H9 (cell line): ENCODE measurements around the gene POLG2. TPM values are rescaled to one million over a fixed set of nuclear protein-coding genes. Genes with fewer than 3 reads are reported as not detected.

Experiments
- DNase-seq: peaks from one replicate; pipeline ENCODE4 v3.0.0-alpha.2; 2017
- H2AFZ ChIP-seq: one replicate; pipeline ENCODE4 v1.6.1; 2013; ENCODE audit warnings: mild to moderate bottlenecking, low read length, control low read depth, moderate library complexity
- H2AK5ac ChIP-seq: 2 replicates; pipeline ENCODE4 v1.6.1; 2013; ENCODE audit warnings: low read length, control low read depth, mixed read lengths; ENCODE audit not compliant: insufficient read length
- H2BK120ac ChIP-seq: one replicate; pipeline ENCODE4 v1.6.1; 2013; ENCODE audit warnings: low read depth, mild to moderate bottlenecking, low read length, control low read depth, inconsistent platforms; ENCODE audit not compliant: poor library complexity, severe bottlenecking
- H2BK12ac ChIP-seq: 2 replicates; pipeline ENCODE4 v1.6.1; 2013; ENCODE audit warnings: low read length, control low read depth, mixed read lengths, low read depth; ENCODE audit not compliant: insufficient read length
- H2BK15ac ChIP-seq: 2 replicates; pipeline ENCODE4 v1.6.1; 2013; ENCODE audit warnings: low read depth, low read length, control low read depth
- H2BK20ac ChIP-seq: one replicate; pipeline ENCODE4 v1.6.1; 2013; ENCODE audit warnings: low read depth, mild to moderate bottlenecking, low read length, control low read depth, inconsistent platforms; ENCODE audit not compliant: poor library complexity, severe bottlenecking
- H2BK5ac ChIP-seq: 2 replicates; pipeline ENCODE4 v1.6.1; 2013; ENCODE audit warnings: low read length, control low read depth, mixed read lengths; ENCODE audit not compliant: insufficient read length
- H3K14ac ChIP-seq: 2 replicates; pipeline ENCODE4 v1.6.1; 2013; ENCODE audit warnings: low read length, control low read depth; ENCODE audit not compliant: insufficient read depth
- H3K18ac ChIP-seq: 2 replicates; pipeline ENCODE4 v1.6.1; 2013; ENCODE audit warnings: low read depth, mild to moderate bottlenecking, mixed read lengths, low read length, control low read depth; ENCODE audit not compliant: insufficient read length
- H3K23ac ChIP-seq: 2 replicates; pipeline ENCODE4 v1.6.1; 2013; ENCODE audit warnings: low read length, control low read depth, mixed read lengths, low read depth; ENCODE audit not compliant: insufficient read length
- H3K23me2 ChIP-seq: 2 replicates; pipeline ENCODE4 v1.6.1; 2013; ENCODE audit warnings: low read depth, mild to moderate bottlenecking, mixed read lengths, low read length, control low read depth; ENCODE audit not compliant: insufficient read length, poor library complexity, severe bottlenecking
- H3K27ac ChIP-seq: 2 replicates; pipeline ENCODE4 v1.5.1; 2013; ENCODE audit warnings: low read length, control low read depth, mixed read lengths, low read depth; ENCODE audit not compliant: insufficient read length
- H3K27me3 ChIP-seq: 2 replicates; pipeline ENCODE4 v1.6.1; 2013; ENCODE audit warnings: low read length, control low read depth, inconsistent platforms; ENCODE audit not compliant: insufficient read depth
- H3K4ac ChIP-seq: 2 replicates; pipeline ENCODE4 v1.6.1; 2013; ENCODE audit warnings: low read depth, mild to moderate bottlenecking, control low read depth, inconsistent platforms, low read length, moderate library complexity
- H3K4me1 ChIP-seq: 2 replicates; pipeline ENCODE4 v1.6.1; 2013; ENCODE audit warnings: low read length, control low read depth, inconsistent platforms; ENCODE audit not compliant: insufficient read depth
- H3K4me2 ChIP-seq: 2 replicates; pipeline ENCODE4 v1.6.1; 2013; ENCODE audit warnings: low read length, control low read depth, mixed read lengths; ENCODE audit not compliant: insufficient read length, insufficient read depth
- H3K56ac ChIP-seq: 2 replicates; pipeline ENCODE4 v1.6.1; 2013; ENCODE audit warnings: low read depth, mild to moderate bottlenecking, mixed read lengths, low read length, control low read depth; ENCODE audit not compliant: insufficient read length
- H3K79me1 ChIP-seq: 2 replicates; pipeline ENCODE4 v1.6.1; 2013; ENCODE audit warnings: low read depth, mild to moderate bottlenecking, moderate library complexity, low read length, control low read depth, inconsistent platforms; ENCODE audit not compliant: insufficient read depth, poor library complexity, severe bottlenecking
- H3K79me2 ChIP-seq: 2 replicates; pipeline ENCODE4 v1.6.1; 2013; ENCODE audit warnings: low read length, control low read depth, inconsistent platforms; ENCODE audit not compliant: insufficient read depth
- H3K9ac ChIP-seq: 2 replicates; pipeline ENCODE4 v1.6.1; 2013; ENCODE audit warnings: low read length, control low read depth, mixed read lengths; ENCODE audit not compliant: insufficient read length; ENCODE audit errors: extremely low read depth
- H3K9me3 ChIP-seq: one replicate; pipeline ENCODE4 v1.6.1; 2013; ENCODE audit warnings: low read depth, low read length, inconsistent platforms; ENCODE audit not compliant: control insufficient read depth
- H3T11ph ChIP-seq: one replicate; pipeline ENCODE4 v1.6.1; 2013; ENCODE audit warnings: mild to moderate bottlenecking, low read length, control low read depth, inconsistent platforms
- H4K20me1 ChIP-seq: one replicate; pipeline ENCODE4 v1.6.1; 2013; ENCODE audit not compliant: control insufficient read depth, insufficient read length, insufficient read depth
- H4K5ac ChIP-seq: 2 replicates; pipeline ENCODE4 v1.6.1; 2013; ENCODE audit warnings: low read depth, mild to moderate bottlenecking, mixed read lengths, low read length, control low read depth; ENCODE audit not compliant: insufficient read length
- H4K8ac ChIP-seq: replicated peaks from 2 replicates; pipeline ENCODE4 v1.6.1; 2013; ENCODE audit warnings: low read length, control low read depth, mixed read lengths, low read depth; ENCODE audit not compliant: insufficient read length
- H4K91ac ChIP-seq: 2 replicates; pipeline ENCODE4 v1.6.1; 2013; ENCODE audit warnings: low read depth, mild to moderate bottlenecking, moderate library complexity, mixed read lengths, low read length, control low read depth; ENCODE audit not compliant: insufficient read length
- H3K27ac Mint-ChIP-seq, 3 experiments: 2 replicates in 2 of 3; 3 replicates in 1 of 3; pipeline ENCODE4 v1.8.0; 2020 to 2021; ENCODE audit warnings: mixed read lengths in 3 of 3, mild to moderate bottlenecking in 1 of 3, moderate library complexity in 1 of 3
- H3K27me3 Mint-ChIP-seq: 2 replicates; pipeline ENCODE4 v1.8.0; 2021; ENCODE audit warnings: low read depth, mild to moderate bottlenecking, moderate library complexity, mixed read lengths
- H3K36me3 Mint-ChIP-seq, 3 experiments: 2 replicates in 2 of 3; 3 replicates in 1 of 3; pipeline ENCODE4 v1.8.0; 2020 to 2021; ENCODE audit warnings: low read depth in 3 of 3, mixed read lengths in 3 of 3; ENCODE audit not compliant: insufficient read depth in 1 of 3
- H3K4me1 Mint-ChIP-seq, 2 experiments: 2 replicates each; pipeline ENCODE4 v1.8.0; 2020; ENCODE audit warnings: mixed read lengths in 2 of 2
- H3K4me3 Mint-ChIP-seq, 2 experiments: 2 replicates in 1 of 2; 3 replicates in 1 of 2; pipeline ENCODE4 v1.8.0; 2020 to 2021; ENCODE audit warnings: mild to moderate bottlenecking in 2 of 2, mixed read lengths in 2 of 2, moderate library complexity in 1 of 2
- H3K9me3 Mint-ChIP-seq, 2 experiments: 2 replicates in 1 of 2; 3 replicates in 1 of 2; pipeline ENCODE4 v1.8.0; 2020; ENCODE audit warnings: mild to moderate bottlenecking in 2 of 2, mixed read lengths in 2 of 2, moderate library complexity in 1 of 2
- CTCF ChIP-seq: fragments of 200-600 bp; sonication (generic); conservative IDR thresholded peaks from 3 replicates; pipeline ENCODE4 v1.8.0; 2021; ENCODE audit warnings: antibody characterized with exemption, mild to moderate bottlenecking
- WGBS: extraction: QIAGEN DNeasy Blood & Tissue Kit; methylation state at CpG from one replicate; pipeline ENCODE4 v1.1.7; 2013; ENCODE audit warnings: missing lambda C conversion rate, low lambda C conversion rate, mixed read lengths; ENCODE audit not compliant: insufficient read length; ENCODE audit errors: extremely low coverage; 5-methylcytosine and 5-hydroxymethylcytosine counted together
- total RNA-seq: library from RNA; stranded (reverse); gene quantifications from 2 replicates; pipeline ENCODE4 v1.2.1, GENCODE V29; 2021

The POLG2 gene
- total RNA-seq, 1 experiment from 2014 or later: 35.5 TPM

GRCh38 chr17:64537488-64537887, 40.6 kb upstream of the POLG2 start:
- H3K36me3 Mint-ChIP-seq: peaks cover 15 to 70% (median 45%) of the 10 kb centered on the region in 3 experiments
- H2BK20ac ChIP-seq: no peak overlapping the region
- no peak overlapping the region for H3K4ac ChIP-seq
- H3K27ac Mint-ChIP-seq: peak overlapping the region in 1 of 3 experiments; percentile 10; a peak in 2 of 7 replicates
- no peak overlapping the region for H2BK120ac ChIP-seq
- H3K4me3 Mint-ChIP-seq: no peak overlapping the region
- H3K79me1 ChIP-seq: no peaks in the 10 kb centered on the region
- H2BK15ac ChIP-seq: no peak overlapping the region
- H4K20me1 ChIP-seq: no peaks in the 10 kb centered on the region
- no peak overlapping the region for H4K91ac ChIP-seq
- H3K4me1 ChIP-seq: no peaks in the 10 kb centered on the region
- H3K23me2 ChIP-seq: no peaks in the 10 kb centered on the region
- H3K9ac ChIP-seq: no peak overlapping the region
- H3K27me3 ChIP-seq: no peaks in the 10 kb centered on the region
- no peak overlapping the region for H3K27ac ChIP-seq
- H3K23ac ChIP-seq: no peak overlapping the region
- H4K8ac ChIP-seq: no peak overlapping the region
- no peak for TF ChIP-seq CTCF
- no peak for DNase-seq
- no peaks in the 10 kb centered on the region for H3K4me1 Mint-ChIP-seq
- no peak overlapping the region for H3K18ac ChIP-seq
- H3K4me2 ChIP-seq: no peak overlapping the region
- no peaks in the 10 kb centered on the region for H3K27me3 Mint-ChIP-seq
- H3K9me3 Mint-ChIP-seq: no peaks in the 10 kb centered on the region
- H4K5ac ChIP-seq: no peak overlapping the region
- no peak overlapping the region for H2BK5ac ChIP-seq
- no peaks in the 10 kb centered on the region for H3K9me3 ChIP-seq
- H3K79me2 ChIP-seq: no peaks in the 10 kb centered on the region
- H3T11ph ChIP-seq: no peak overlapping the region
- no peak overlapping the region for H3K14ac ChIP-seq
- no peak overlapping the region for H3K56ac ChIP-seq
- no peak overlapping the region for H2AK5ac ChIP-seq
- no peak overlapping the region for H2AFZ ChIP-seq
- no peak overlapping the region for H2BK12ac ChIP-seq
- WGBS: no CpG with 5 or more reads among the region's 5 CpGs
